Smooth muscle cell of the umbilical artery (primary cell): ENCODE data around the gene PDSS1. TPM values are rescaled to one million over a fixed set of nuclear protein-coding genes. Genes with fewer than 3 reads are reported as not detected.

Experiments
- total RNA-seq: library from RNA; depleted of rRNA; stranded (reverse); fragments of >200 nt; gene quantifications from 2 replicates; pipeline ENCODE4 v1.2.3, GENCODE V29; 2014

Gene PDSS1, protein sequence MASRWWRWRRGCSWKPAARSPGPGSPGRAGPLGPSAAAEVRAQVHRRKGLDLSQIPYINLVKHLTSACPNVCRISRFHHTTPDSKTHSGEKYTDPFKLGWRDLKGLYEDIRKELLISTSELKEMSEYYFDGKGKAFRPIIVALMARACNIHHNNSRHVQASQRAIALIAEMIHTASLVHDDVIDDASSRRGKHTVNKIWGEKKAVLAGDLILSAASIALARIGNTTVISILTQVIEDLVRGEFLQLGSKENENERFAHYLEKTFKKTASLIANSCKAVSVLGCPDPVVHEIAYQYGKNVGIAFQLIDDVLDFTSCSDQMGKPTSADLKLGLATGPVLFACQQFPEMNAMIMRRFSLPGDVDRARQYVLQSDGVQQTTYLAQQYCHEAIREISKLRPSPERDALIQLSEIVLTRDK
- total RNA-seq = 3.6 and 5.5 TPM in 2 replicates

GRCh38 chr10:26697163-26697921, at the start of gene PDSS1:
Gene PDSS1, plus strand, starts transcription at chr10:26697701. Its CDS starts 11 bp downstream, at chr10:26697712.

Other genes with a start within 250 kb of the PDSS1 start
- 21.1 and 31.0 TPM in 2 replicates for gene ABI1, start 163.3 kb downstream of the PDSS1 start, total RNA-seq